Hepatocyte (in vitro differentiated cells): ENCODE results near the gene IL1RN.

ENCODE experiments used
- CTCF ChIP-seq: fragments of 200-600 bp; sonication (generic); IDR thresholded peaks from 2 replicates; pipeline ENCODE4 v1.5.1; 2016; ENCODE audit warnings: antibody characterized with exemption, mild to moderate bottlenecking; ENCODE audit not compliant: poor library complexity
- EZH2 ChIP-seq: fragments of 200-600 bp; sonication (generic); IDR thresholded peaks from 2 replicates; pipeline ENCODE4 v1.6.1; 2016; ENCODE audit warnings: antibody characterized with exemption, mild to moderate bottlenecking, borderline replicate concordance
- EZH2phosphoT487 ChIP-seq: fragments of 200-600 bp; sonication (generic); IDR thresholded peaks from one replicate; pipeline ENCODE4 v1.6.1; 2018; ENCODE audit warnings: antibody characterized with exemption, mild to moderate bottlenecking, low read depth, moderate library complexity; ENCODE audit not compliant: unreplicated experiment, severe bottlenecking

DNA sequence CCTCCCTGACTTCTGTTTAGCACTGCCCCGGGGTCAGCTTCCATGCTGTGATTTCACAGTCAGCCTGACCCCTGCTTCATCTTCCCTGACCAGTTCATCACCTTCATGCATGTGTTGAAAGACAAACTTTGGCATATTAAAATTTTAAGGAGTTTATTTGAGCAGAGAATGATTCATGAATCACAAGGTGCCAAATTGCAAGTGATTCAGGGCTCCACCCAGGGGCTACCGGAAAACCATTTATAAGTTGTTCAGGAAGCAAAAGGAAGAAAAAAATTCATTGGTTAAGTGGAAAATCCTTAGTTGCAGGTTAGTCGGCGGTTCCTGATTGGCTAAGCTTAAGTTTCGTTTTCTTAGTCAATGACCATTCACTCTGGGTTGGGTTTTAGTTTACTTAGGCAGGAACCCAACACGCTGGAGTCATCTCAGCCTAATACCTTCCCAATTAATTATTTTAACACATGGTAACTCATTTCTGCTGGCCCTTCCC lies 49.0 kb upstream of the IL1RN start:
- no peak for TF ChIP-seq CTCF
- no peak for TF ChIP-seq EZH2
- TF ChIP-seq EZH2phosphoT487, result no peak
